ENCODE results near the gene CHN2.

DNA sequence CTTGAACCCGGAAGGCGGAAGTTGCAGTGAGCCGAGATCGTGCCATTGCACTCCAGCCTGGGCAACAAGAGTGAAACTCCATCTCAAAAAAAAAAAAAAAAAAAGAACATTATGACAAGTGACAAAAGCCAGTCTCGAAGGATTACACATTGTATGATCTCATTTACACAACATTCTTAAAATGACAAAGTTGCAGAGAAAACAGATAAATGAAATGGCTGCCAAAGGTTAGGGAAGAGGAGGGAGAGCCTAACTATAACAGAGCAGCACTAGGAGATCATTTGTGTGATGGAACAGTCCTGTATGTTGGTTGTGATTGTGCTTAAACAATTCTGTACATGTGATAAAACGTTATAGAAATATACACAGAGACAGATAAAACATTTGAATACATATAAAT is 32.0 kb upstream of the CHN2 start:
- TF ChIP-seq ZFP3 (CRISPR knock-in tag; IDR thresholded peaks at IDR 0.05) (no peak), ZNF8 (CRISPR knock-in tag; IDR thresholded peaks at IDR 0.05) (no peak), ISL1 (CRISPR knock-in tag; IDR thresholded peaks at IDR 0.05) (no peak), OSR1 (CRISPR knock-in tag; IDR thresholded peaks at IDR 0.05) (no peak), ZFP30 (CRISPR knock-in tag; IDR thresholded peaks at IDR 0.05) (no peak), ARNTL (CRISPR knock-in tag; IDR thresholded peaks at IDR 0.05; ENCODE audit: borderline replicate concordance, low read depth) (no peak), RARB (CRISPR knock-in tag; IDR thresholded peaks at IDR 0.05) (no peak)
- TF ChIP-seq, protein P1, sequence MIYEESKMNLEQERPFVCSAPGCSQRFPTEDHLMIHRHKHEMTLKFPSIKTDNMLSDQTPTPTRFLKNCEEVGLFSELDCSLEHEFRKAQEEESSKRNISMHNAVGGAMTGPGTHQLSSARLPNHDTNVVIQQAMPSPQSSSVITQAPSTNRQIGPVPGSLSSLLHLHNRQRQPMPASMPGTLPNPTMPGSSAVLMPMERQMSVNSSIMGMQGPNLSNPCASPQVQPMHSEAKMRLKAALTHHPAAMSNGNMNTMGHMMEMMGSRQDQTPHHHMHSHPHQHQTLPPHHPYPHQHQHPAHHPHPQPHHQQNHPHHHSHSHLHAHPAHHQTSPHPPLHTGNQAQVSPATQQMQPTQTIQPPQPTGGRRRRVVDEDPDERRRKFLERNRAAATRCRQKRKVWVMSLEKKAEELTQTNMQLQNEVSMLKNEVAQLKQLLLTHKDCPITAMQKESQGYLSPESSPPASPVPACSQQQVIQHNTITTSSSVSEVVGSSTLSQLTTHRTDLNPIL (CRISPR knock-in tag; IDR thresholded peaks at IDR 0.05; ENCODE audit: low read depth), result no peak
- TF ChIP-seq, protein P2, sequence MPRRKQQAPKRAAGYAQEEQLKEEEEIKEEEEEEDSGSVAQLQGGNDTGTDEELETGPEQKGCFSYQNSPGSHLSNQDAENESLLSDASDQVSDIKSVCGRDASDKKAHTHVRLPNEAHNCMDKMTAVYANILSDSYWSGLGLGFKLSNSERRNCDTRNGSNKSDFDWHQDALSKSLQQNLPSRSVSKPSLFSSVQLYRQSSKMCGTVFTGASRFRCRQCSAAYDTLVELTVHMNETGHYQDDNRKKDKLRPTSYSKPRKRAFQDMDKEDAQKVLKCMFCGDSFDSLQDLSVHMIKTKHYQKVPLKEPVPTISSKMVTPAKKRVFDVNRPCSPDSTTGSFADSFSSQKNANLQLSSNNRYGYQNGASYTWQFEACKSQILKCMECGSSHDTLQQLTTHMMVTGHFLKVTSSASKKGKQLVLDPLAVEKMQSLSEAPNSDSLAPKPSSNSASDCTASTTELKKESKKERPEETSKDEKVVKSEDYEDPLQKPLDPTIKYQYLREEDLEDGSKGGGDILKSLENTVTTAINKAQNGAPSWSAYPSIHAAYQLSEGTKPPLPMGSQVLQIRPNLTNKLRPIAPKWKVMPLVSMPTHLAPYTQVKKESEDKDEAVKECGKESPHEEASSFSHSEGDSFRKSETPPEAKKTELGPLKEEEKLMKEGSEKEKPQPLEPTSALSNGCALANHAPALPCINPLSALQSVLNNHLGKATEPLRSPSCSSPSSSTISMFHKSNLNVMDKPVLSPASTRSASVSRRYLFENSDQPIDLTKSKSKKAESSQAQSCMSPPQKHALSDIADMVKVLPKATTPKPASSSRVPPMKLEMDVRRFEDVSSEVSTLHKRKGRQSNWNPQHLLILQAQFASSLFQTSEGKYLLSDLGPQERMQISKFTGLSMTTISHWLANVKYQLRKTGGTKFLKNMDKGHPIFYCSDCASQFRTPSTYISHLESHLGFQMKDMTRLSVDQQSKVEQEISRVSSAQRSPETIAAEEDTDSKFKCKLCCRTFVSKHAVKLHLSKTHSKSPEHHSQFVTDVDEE (CRISPR knock-in tag; IDR thresholded peaks at IDR 0.05), result no peak
- TF ChIP-seq, protein P3, sequence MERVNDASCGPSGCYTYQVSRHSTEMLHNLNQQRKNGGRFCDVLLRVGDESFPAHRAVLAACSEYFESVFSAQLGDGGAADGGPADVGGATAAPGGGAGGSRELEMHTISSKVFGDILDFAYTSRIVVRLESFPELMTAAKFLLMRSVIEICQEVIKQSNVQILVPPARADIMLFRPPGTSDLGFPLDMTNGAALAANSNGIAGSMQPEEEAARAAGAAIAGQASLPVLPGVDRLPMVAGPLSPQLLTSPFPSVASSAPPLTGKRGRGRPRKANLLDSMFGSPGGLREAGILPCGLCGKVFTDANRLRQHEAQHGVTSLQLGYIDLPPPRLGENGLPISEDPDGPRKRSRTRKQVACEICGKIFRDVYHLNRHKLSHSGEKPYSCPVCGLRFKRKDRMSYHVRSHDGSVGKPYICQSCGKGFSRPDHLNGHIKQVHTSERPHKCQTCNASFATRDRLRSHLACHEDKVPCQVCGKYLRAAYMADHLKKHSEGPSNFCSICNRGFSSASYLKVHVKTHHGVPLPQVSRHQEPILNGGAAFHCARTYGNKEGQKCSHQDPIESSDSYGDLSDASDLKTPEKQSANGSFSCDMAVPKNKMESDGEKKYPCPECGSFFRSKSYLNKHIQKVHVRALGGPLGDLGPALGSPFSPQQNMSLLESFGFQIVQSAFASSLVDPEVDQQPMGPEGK (CRISPR knock-in tag; IDR thresholded peaks at IDR 0.05; ENCODE audit: borderline replicate concordance), result no peak
- TF ChIP-seq, protein P4, sequence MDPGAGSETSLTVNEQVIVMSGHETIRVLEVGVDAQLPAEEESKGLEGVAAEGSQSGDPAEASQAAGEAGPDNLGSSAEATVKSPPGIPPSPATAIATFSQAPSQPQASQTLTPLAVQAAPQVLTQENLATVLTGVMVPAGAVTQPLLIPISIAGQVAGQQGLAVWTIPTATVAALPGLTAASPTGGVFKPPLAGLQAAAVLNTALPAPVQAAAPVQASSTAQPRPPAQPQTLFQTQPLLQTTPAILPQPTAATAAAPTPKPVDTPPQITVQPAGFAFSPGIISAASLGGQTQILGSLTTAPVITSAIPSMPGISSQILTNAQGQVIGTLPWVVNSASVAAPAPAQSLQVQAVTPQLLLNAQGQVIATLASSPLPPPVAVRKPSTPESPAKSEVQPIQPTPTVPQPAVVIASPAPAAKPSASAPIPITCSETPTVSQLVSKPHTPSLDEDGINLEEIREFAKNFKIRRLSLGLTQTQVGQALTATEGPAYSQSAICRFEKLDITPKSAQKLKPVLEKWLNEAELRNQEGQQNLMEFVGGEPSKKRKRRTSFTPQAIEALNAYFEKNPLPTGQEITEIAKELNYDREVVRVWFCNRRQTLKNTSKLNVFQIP (CRISPR knock-in tag; IDR thresholded peaks at IDR 0.05; ENCODE audit: borderline replicate concordance, low read depth), result no peak

All from SK-N-SH treated with all-trans-retinoic acid at 6 μM for 48 hours (cell line).